Retinal pigment epithelial cell (primary cell): ENCODE results near the gene TMEM263.

Experiments
- DNase-seq: peaks from one replicate; pipeline ENCODE4 v3.0.0-alpha.2; 2010; ENCODE audit warnings: low read depth
- H3K4me3 ChIP-seq: 2 replicates; pipeline ENCODE4 v1.5.1; 2011; ENCODE audit warnings: mild to moderate bottlenecking, low read length, control low read depth, moderate library complexity
- CTCF ChIP-seq: conservative IDR thresholded peaks from 2 replicates; pipeline ENCODE4 v1.5.1; 2011; ENCODE audit warnings: low read depth, low read length, control low read depth, inconsistent platforms

The TMEM263 gene

GRCh38 chr12:106950591-106950990 is 5.1 kb upstream of the TMEM263 start:
- no peak for DNase-seq
- TF ChIP-seq CTCF, result no peak

GRCh38 chr12:106953352-106954250 is 2.1 kb upstream of the TMEM263 start:
- peak; percentile 75 for DNase-seq
- H3K4me3 ChIP-seq, result no peak overlapping the region
- TF ChIP-seq CTCF, result no peak

More at GRCh38 chr12:106950591-106950990, 5.1 kb upstream of the TMEM263 start:
- H3K4me3 ChIP-seq, result no peak overlapping the region

GRCh38 chr12:106954462-106955376 is 988 bp upstream of the TMEM263 start:
- peak overlapping the region; percentile 57 for H3K4me3 ChIP-seq
- no peak for DNase-seq
- TF ChIP-seq CTCF, result no peak

GRCh38 chr12:106956048-106956578 is 406 bp downstream of the TMEM263 start:
- peak; percentile 15 for TF ChIP-seq CTCF
- peak overlapping the region; percentile 98 for H3K4me3 ChIP-seq
- DNase-seq, result no peak

GRCh38 chr12:106957583-106957982 is 1.9 kb downstream of the TMEM263 start:
- TF ChIP-seq CTCF, result no peak
- no peak for DNase-seq
- peak overlapping the region; percentile 98 for H3K4me3 ChIP-seq

GRCh38 chr12:106960443-106960842 is 4.7 kb downstream of the TMEM263 start:
- H3K4me3 ChIP-seq, result no peak overlapping the region
- TF ChIP-seq CTCF, result no peak
- DNase-seq, result no peak
